ENCODE results near the gene UPK1A.

GRCh38 chr19:35714601-35715354 is 48.5 kb downstream of the UPK1A start:
- TF ChIP-seq, protein P1, sequence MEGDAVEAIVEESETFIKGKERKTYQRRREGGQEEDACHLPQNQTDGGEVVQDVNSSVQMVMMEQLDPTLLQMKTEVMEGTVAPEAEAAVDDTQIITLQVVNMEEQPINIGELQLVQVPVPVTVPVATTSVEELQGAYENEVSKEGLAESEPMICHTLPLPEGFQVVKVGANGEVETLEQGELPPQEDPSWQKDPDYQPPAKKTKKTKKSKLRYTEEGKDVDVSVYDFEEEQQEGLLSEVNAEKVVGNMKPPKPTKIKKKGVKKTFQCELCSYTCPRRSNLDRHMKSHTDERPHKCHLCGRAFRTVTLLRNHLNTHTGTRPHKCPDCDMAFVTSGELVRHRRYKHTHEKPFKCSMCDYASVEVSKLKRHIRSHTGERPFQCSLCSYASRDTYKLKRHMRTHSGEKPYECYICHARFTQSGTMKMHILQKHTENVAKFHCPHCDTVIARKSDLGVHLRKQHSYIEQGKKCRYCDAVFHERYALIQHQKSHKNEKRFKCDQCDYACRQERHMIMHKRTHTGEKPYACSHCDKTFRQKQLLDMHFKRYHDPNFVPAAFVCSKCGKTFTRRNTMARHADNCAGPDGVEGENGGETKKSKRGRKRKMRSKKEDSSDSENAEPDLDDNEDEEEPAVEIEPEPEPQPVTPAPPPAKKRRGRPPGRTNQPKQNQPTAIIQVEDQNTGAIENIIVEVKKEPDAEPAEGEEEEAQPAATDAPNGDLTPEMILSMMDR (IDR thresholded peaks at IDR 0.05): no peak
- no peak for TF ChIP-seq POLR2A (IDR thresholded peaks at IDR 0.05)
